ENCODE measurements around the gene AMHR2. TPM values are rescaled to one million over a fixed set of nuclear protein-coding genes. Genes with fewer than 3 reads are reported as not detected.
"Not testable (repeated sequence)": the region's sequence is repeated elsewhere in the genome, so short reads cannot be mapped to it uniquely, and the experiment has no call there.

AMHR2 gene
- total RNA-seq, 1 experiment from 2014 or later = not detected

- not testable (repeated sequence) for H4K8ac ChIP-seq (replicated peaks; ENCODE audit: insufficient read length, low read depth, low read length); H3K23ac ChIP-seq (ENCODE audit: insufficient read length, low read depth, low read length)
These were observed 15.9 kb downstream of the AMHR2 start for GRCh38 chr12:53439582-53439981.

More at GRCh38 chr12:53439582-53439981, 15.9 kb downstream of the AMHR2 start:
- not testable (repeated sequence) for H3T11ph ChIP-seq (ENCODE audit: low read length); H3K79me2 ChIP-seq (ENCODE audit: insufficient read depth, low read length); H3K14ac ChIP-seq (ENCODE audit: insufficient read depth, low read length); H3K27ac ChIP-seq (ENCODE audit: insufficient read length, low read depth, low read length); H3K4me3 Mint-ChIP-seq; H3K4me1 ChIP-seq (ENCODE audit: insufficient read depth, low read length); H3K18ac ChIP-seq (ENCODE audit: insufficient read length, low read depth, low read length); H2BK5ac ChIP-seq (ENCODE audit: insufficient read length, low read length); H4K5ac ChIP-seq (ENCODE audit: insufficient read length, low read depth, low read length); H4K20me1 ChIP-seq (ENCODE audit: control insufficient read depth, insufficient read depth, insufficient read length); H3K27me3 ChIP-seq (ENCODE audit: insufficient read depth, low read length); DNase-seq; H3K4me2 ChIP-seq (ENCODE audit: insufficient read depth, insufficient read length, low read length); H2BK12ac ChIP-seq (ENCODE audit: insufficient read length, low read depth, low read length); H2BK15ac ChIP-seq (ENCODE audit: low read depth, low read length); H3K4ac ChIP-seq (ENCODE audit: low read depth, low read length); H2AFZ ChIP-seq (ENCODE audit: low read length); H2BK20ac ChIP-seq (ENCODE audit: low read depth, low read length, poor library complexity, severe bottlenecking); H3K23me2 ChIP-seq (ENCODE audit: insufficient read length, low read depth, low read length, poor library complexity, severe bottlenecking); H3K27me3 Mint-ChIP-seq (ENCODE audit: low read depth); H3K9ac ChIP-seq (ENCODE audit: extremely low read depth, insufficient read length, low read length); H3K9me3 Mint-ChIP-seq; H2BK120ac ChIP-seq (ENCODE audit: low read depth, low read length, poor library complexity, severe bottlenecking); H3K27ac Mint-ChIP-seq; H3K79me1 ChIP-seq (ENCODE audit: insufficient read depth, low read depth, low read length, poor library complexity, severe bottlenecking); H4K91ac ChIP-seq (ENCODE audit: insufficient read length, low read depth, low read length); H3K9me3 ChIP-seq (ENCODE audit: control insufficient read depth, low read depth, low read length); H3K56ac ChIP-seq (ENCODE audit: insufficient read length, low read depth, low read length); H2AK5ac ChIP-seq (ENCODE audit: insufficient read length, low read length)
- H3K4me1 Mint-ChIP-seq = peaks cover 17 to 25% of the 10 kb centered on the region in 2 experiments
- H3K36me3 Mint-ChIP-seq (ENCODE audit: insufficient read depth in 1 of 3, low read depth in 3 of 3) = peaks cover 12 to 17% (median 14%) of the 10 kb centered on the region in 3 experiments
